Measurements from ENCODE around the gene INO80B. TPM values are rescaled to one million over a fixed set of nuclear protein-coding genes. Genes with fewer than 3 reads are reported as not detected.

Gene INO80B
- total RNA-seq, 1 experiment from 2014 or later, result 24.0 TPM

- intact Hi-C loops (cut with micrococcal nuclease), result no loop called here
- TF ChIP-seq SP1 (IDR thresholded peaks at IDR 0.05; ENCODE audit: low read depth) (no peak), SIN3A (IDR thresholded peaks at IDR 0.05; ENCODE audit: low read depth) (no peak), ELF1 (IDR thresholded peaks at IDR 0.05; ENCODE audit: borderline replicate concordance, low read depth) (no peak), RAD21 (IDR thresholded peaks at IDR 0.05; ENCODE audit: low read depth) (no peak)
- H3K27me3 ChIP-seq (ENCODE audit: insufficient read depth, low read length), result no peaks in the 10 kb centered on the region
- H4K20me1 ChIP-seq (ENCODE audit: insufficient read depth), result no peaks in the 10 kb centered on the region
- no peak overlapping the region for H2AFZ ChIP-seq (ENCODE audit: low read depth, low read length, poor library complexity, severe bottlenecking)
- H3K4me3 ChIP-seq (replicated peaks in 1 of 2; ENCODE audit: low read depth in 1 of 2, low read length in 2 of 2), result no peak overlapping the region
- H3K9ac ChIP-seq (ENCODE audit: low read length), result no peak overlapping the region
- no peak overlapping the region for H3K27ac ChIP-seq (ENCODE audit: low read depth, low read length)
- no peaks in the 10 kb centered on the region for H3K9me3 ChIP-seq (ENCODE audit: control insufficient read depth in 1 of 2, insufficient read depth in 1 of 2, low read depth in 1 of 2, low read length in 2 of 2)
- peaks cover 0 to 8% of the 10 kb centered on the region in 2 experiments; a peak in 1 of 4 replicates for H3K4me1 ChIP-seq (ENCODE audit: control insufficient read depth in 1 of 2, insufficient read depth in 2 of 2, low read length in 2 of 2)
- H3K36me3 ChIP-seq (ENCODE audit: control insufficient read depth in 1 of 2, insufficient read depth in 2 of 2, low read length in 2 of 2), result peaks cover 8 to 17% of the 10 kb centered on the region in 2 experiments; a peak in 3 of 4 replicates
- no peak for DNase-seq (ENCODE audit: low read depth, low spot score)
- RAD21 ChIA-PET (ENCODE audit: low non-redundant PET in 1 of 2, low total read pairs in 2 of 2, uncharacterized antibody in 2 of 2, unreplicated experiment in 2 of 2), result no interaction called here
- BruUV-seq (replicated peaks), result no TSS peak
- CTCF ChIA-PET, result no interaction called here
- no peak overlapping the region for H3K4me2 ChIP-seq (ENCODE audit: low read length)
- POLR2A ChIA-PET, result interaction anchor here (1.1 kb wide), 1 partner anchor 40 kb away, joined by 3 read pairs; no protein-coding TSS in a partner anchor
- H3K79me2 ChIP-seq (ENCODE audit: insufficient read depth, low read length), result no peaks in the 10 kb centered on the region; the same call in 1 of the 2 replicates
- no peak for ATAC-seq
- no peaks in the 10 kb centered on the region for H3K9me2 ChIP-seq (ENCODE audit: insufficient read depth)
Measured at GRCh38 chr2:74489906-74490305, 35.0 kb downstream of the INO80B start.

GRCh38 chr2:74491648-74492544 lies 37.0 kb downstream of the INO80B start:
- intact Hi-C loops (cut with micrococcal nuclease), result no loop called here
- H3K4me1 ChIP-seq (ENCODE audit: control insufficient read depth in 1 of 2, insufficient read depth in 2 of 2, low read length in 2 of 2), result peaks cover 0 to 8% of the 10 kb centered on the region in 2 experiments; a peak in 1 of 4 replicates
- TF ChIP-seq, protein P1, sequence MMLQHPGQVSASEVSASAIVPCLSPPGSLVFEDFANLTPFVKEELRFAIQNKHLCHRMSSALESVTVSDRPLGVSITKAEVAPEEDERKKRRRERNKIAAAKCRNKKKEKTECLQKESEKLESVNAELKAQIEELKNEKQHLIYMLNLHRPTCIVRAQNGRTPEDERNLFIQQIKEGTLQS (IDR thresholded peaks at IDR 0.05), result no peak
- TF ChIP-seq, protein P2, sequence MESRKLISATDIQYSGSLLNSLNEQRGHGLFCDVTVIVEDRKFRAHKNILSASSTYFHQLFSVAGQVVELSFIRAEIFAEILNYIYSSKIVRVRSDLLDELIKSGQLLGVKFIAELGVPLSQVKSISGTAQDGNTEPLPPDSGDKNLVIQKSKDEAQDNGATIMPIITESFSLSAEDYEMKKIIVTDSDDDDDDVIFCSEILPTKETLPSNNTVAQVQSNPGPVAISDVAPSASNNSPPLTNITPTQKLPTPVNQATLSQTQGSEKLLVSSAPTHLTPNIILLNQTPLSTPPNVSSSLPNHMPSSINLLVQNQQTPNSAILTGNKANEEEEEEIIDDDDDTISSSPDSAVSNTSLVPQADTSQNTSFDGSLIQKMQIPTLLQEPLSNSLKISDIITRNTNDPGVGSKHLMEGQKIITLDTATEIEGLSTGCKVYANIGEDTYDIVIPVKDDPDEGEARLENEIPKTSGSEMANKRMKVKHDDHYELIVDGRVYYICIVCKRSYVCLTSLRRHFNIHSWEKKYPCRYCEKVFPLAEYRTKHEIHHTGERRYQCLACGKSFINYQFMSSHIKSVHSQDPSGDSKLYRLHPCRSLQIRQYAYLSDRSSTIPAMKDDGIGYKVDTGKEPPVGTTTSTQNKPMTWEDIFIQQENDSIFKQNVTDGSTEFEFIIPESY (IDR thresholded peaks at IDR 0.05; ENCODE audit: extremely low read depth, insufficient replicate concordance, low read length), result no peak
- TF ChIP-seq SIN3A (IDR thresholded peaks at IDR 0.05; ENCODE audit: low read depth) (no peak), EZH2 (IDR thresholded peaks at IDR 0.05) (no peak), ZNF274 (IDR thresholded peaks at IDR 0.05; ENCODE audit: low read depth, low read length) (no peak)

More at GRCh38 chr2:74491648-74492544, 37.0 kb downstream of the INO80B start:
- ATAC-seq (no peak), DNase-seq (ENCODE audit: low read depth, low spot score) (no peak)
- no TSS peak for BruUV-seq (replicated peaks)
- no peak overlapping the region for H2AFZ ChIP-seq (ENCODE audit: low read depth, low read length, poor library complexity, severe bottlenecking)
- POLR2A ChIA-PET, result no interaction called here
- H3K36me3 ChIP-seq (ENCODE audit: control insufficient read depth in 1 of 2, insufficient read depth in 2 of 2, low read length in 2 of 2), result peaks cover 4 to 17% of the 10 kb centered on the region in 2 experiments; a peak in 2 of 4 replicates
- no peak overlapping the region for H3K9ac ChIP-seq (ENCODE audit: low read length)
- H3K9me3 ChIP-seq (ENCODE audit: control insufficient read depth in 1 of 2, insufficient read depth in 1 of 2, low read depth in 1 of 2, low read length in 2 of 2), result no peaks in the 10 kb centered on the region
- no peaks in the 10 kb centered on the region; the same call in 1 of the 2 replicates for H3K79me2 ChIP-seq (ENCODE audit: insufficient read depth, low read length)
- H3K4me2 ChIP-seq (ENCODE audit: low read length), result no peak overlapping the region
- H3K4me3 ChIP-seq (replicated peaks in 1 of 2; ENCODE audit: low read depth in 1 of 2, low read length in 2 of 2), result no peak overlapping the region
- no peaks in the 10 kb centered on the region for H3K9me2 ChIP-seq (ENCODE audit: insufficient read depth)
- no peaks in the 10 kb centered on the region for H3K27me3 ChIP-seq (ENCODE audit: insufficient read depth, low read length)
- RAD21 ChIA-PET (ENCODE audit: low non-redundant PET in 1 of 2, low total read pairs in 2 of 2, uncharacterized antibody in 2 of 2, unreplicated experiment in 2 of 2), result no interaction called here
- H4K20me1 ChIP-seq (ENCODE audit: insufficient read depth), result no peaks in the 10 kb centered on the region
- H3K27ac ChIP-seq (ENCODE audit: low read depth, low read length), result no peak overlapping the region
- CTCF ChIA-PET, result no interaction called here

All from HCT116 (cell line).